ENCODE measurements around the gene TMEM250.

Gene TMEM250

GRCh38 chr9:136081826-136082495 is 36.7 kb downstream of the TMEM250 start:
- DNase-seq: peak; percentile 36

- DNase-seq: peak; percentile 60
Observed at GRCh38 chr9:136081113-136081825, 37.4 kb downstream of the TMEM250 start.

- no peak for DNase-seq
Observed at GRCh38 chr9:136080716-136081112, 38.0 kb downstream of the TMEM250 start.

GRCh38 chr9:136079916-136080246 is 38.8 kb downstream of the TMEM250 start:
- no peak for DNase-seq

- DNase-seq: no peak
Observed at GRCh38 chr9:136079211-136079915, 39.3 kb downstream of the TMEM250 start.

GRCh38 chr9:136078498-136079011 is 40.1 kb downstream of the TMEM250 start:
- no peak for DNase-seq

- DNase-seq: no peak
Observed at GRCh38 chr9:136078024-136078423, 40.7 kb downstream of the TMEM250 start.

GRCh38 chr9:136077491-136077890 is 41.2 kb downstream of the TMEM250 start:
- DNase-seq: no peak

GRCh38 chr9:136075881-136076678 is 42.6 kb downstream of the TMEM250 start:
- no peak for DNase-seq

GRCh38 chr9:136075134-136075841 is 43.4 kb downstream of the TMEM250 start:
- DNase-seq: no peak

- no peak for DNase-seq
Observed at GRCh38 chr9:136074706-136075105, 44.0 kb downstream of the TMEM250 start.
